ENCODE data around the gene NOTUM.

Gene NOTUM

DNA sequence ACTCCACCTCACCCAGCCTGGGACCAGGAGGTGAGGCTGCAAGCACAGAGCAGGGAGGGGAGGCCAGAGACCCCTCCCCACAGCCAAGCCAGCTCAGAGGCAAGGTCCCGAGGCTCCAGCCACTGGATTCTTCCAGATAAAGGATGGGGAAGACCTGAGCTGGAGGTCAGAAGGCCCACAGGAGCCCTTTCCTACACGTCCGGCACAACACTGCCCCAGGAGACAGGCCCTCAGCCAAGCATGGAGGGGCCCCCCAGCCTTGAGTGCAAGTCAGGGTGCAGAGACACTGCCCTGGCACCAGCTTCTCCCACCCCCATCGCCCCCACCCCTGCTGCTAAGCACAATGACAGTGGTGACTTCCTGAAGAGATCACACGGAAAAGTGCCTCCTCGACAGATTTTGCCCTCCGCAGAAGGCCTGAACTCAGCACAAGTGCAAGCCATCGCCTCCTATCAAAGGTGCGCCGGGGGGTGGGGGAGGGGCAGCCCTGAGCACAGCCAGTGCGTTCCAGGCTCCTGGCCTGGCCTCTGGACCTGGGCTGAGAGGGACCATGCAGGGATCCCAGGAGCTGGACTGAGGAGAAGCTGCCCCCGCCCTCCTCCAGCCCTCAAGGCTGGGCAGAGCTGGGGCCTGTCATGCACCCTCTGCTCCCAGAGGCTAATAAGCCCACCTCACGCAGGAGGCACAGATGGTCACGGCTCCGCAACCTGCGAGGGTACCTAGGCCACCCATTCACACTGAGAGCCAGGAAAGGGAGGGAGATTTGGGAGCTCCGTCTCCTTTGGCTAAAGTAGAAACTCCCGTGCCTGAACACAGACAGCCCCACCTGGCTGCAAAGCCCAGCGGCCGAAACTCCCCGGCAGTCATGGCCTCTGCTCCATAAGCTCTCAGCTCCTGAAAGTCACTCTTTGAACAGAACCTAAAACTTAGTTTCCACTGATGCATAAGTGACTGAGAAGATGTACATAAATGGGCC is 36.1 kb downstream of the NOTUM start:
- H3K9me3 ChIP-seq (ENCODE audit: insufficient read depth, low read length, severe bottlenecking): no peaks in the 10 kb centered on the region
- H4K20me1 ChIP-seq (ENCODE audit: insufficient read depth, low read length): peaks cover 63% of the 10 kb centered on the region
- no peak for TF ChIP-seq EZH2 (IDR thresholded peaks at IDR 0.05; ENCODE audit: borderline replicate concordance, low read depth, low read length, severe bottlenecking)
- TF ChIP-seq, protein P1, sequence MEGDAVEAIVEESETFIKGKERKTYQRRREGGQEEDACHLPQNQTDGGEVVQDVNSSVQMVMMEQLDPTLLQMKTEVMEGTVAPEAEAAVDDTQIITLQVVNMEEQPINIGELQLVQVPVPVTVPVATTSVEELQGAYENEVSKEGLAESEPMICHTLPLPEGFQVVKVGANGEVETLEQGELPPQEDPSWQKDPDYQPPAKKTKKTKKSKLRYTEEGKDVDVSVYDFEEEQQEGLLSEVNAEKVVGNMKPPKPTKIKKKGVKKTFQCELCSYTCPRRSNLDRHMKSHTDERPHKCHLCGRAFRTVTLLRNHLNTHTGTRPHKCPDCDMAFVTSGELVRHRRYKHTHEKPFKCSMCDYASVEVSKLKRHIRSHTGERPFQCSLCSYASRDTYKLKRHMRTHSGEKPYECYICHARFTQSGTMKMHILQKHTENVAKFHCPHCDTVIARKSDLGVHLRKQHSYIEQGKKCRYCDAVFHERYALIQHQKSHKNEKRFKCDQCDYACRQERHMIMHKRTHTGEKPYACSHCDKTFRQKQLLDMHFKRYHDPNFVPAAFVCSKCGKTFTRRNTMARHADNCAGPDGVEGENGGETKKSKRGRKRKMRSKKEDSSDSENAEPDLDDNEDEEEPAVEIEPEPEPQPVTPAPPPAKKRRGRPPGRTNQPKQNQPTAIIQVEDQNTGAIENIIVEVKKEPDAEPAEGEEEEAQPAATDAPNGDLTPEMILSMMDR (IDR thresholded peaks at IDR 0.05; ENCODE audit: borderline replicate concordance, extremely low read depth, low read length, poor library complexity, severe bottlenecking): no peak
- H3K4me3 ChIP-seq (ENCODE audit: low read depth in 1 of 2, low read length in 2 of 2): no peak overlapping the region; a peak in 1 of 4 replicates
- H3K79me2 ChIP-seq (ENCODE audit: insufficient read depth, low read length): peaks cover 76% of the 10 kb centered on the region
- peaks cover 32% of the 10 kb centered on the region for H3K36me3 ChIP-seq (ENCODE audit: insufficient read depth, low read length)
- H3K27me3 ChIP-seq (ENCODE audit: insufficient read depth, low read length, poor library complexity): no peaks in the 10 kb centered on the region
- H3K27ac ChIP-seq (ENCODE audit: low read length): no peak overlapping the region
- H3K9ac ChIP-seq (ENCODE audit: low read depth, low read length): peak overlapping the region; percentile 13; the same call in 1 of the 2 replicates
- peaks cover 47% of the 10 kb centered on the region for H3K4me1 ChIP-seq (ENCODE audit: insufficient read depth, low read length)
- no peak overlapping the region for H2AFZ ChIP-seq (ENCODE audit: low read depth, low read length)
- H3K4me2 ChIP-seq (ENCODE audit: insufficient read depth, low read length): peak overlapping the region; percentile 39
- DNase-seq (no peak), ATAC-seq (ENCODE audit: insufficient read depth, low read depth) (no peak)

DNA sequence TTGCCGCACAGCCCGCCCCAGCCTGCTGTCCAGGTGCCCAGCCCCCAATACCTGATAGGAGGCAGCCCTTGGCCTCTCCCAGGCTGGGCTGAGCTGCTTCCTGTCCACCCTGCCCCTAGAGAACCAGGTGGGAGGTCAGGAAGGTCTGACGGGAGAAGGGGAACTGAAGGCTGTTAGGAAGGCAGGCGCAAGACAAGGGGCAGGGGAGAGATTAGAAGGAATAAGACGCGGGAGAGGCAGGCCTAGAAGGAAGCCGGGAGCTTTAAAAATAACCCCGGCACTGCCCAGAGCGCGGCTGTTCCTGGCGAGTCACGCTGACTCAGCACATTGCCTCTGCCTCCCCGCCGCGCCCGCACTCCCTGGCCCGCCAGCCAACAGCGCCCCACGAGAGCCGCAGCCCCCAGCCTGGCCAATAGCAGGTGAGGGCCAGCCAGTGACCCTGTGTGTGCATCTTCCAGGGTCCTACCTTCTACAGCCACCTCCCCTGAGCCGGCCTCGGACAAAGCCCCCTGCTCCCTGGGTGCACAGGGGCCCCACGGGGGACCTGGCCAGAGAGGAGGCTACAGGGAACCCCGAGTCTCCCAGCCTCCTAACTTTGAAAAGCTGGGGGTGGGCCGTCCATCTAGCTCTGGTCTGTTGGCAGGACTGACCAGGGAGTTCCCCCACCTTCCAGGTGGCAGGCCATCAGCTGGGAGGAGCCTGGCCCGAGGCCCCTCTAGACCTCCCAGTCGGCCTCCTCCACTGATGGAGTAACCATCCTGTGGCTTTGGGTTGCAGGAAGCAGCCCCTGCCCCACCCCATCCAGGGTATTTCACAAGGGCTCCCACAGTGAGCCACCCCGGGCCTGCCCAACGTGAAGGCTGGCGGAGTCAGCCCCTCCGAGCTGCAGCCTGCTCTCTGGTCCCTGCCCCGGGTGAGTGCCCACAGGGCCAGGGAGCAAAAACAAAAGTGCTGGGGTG is 37.4 kb downstream of the NOTUM start:
- no peak for TF ChIP-seq EZH2 (IDR thresholded peaks at IDR 0.05; ENCODE audit: borderline replicate concordance, low read depth, low read length, severe bottlenecking)
- TF ChIP-seq, protein P1 (IDR thresholded peaks at IDR 0.05; ENCODE audit: borderline replicate concordance, extremely low read depth, low read length, poor library complexity, severe bottlenecking): no peak
- Histone ChIP-seq H3K4me3 (ENCODE audit: low read depth in 1 of 2, low read length in 2 of 2) (no peak overlapping the region), H3K4me2 (ENCODE audit: insufficient read depth, low read length) (no peak overlapping the region), H2AFZ (ENCODE audit: low read depth, low read length) (no peak overlapping the region), H3K27me3 (ENCODE audit: insufficient read depth, low read length, poor library complexity) (no peaks in the 10 kb centered on the region), H3K36me3 (ENCODE audit: insufficient read depth, low read length) (peaks cover 42% of the 10 kb centered on the region), H3K79me2 (ENCODE audit: insufficient read depth, low read length) (peaks cover 84% of the 10 kb centered on the region), H3K4me1 (ENCODE audit: insufficient read depth, low read length) (peaks cover 48% of the 10 kb centered on the region), H3K9ac (ENCODE audit: low read depth, low read length) (no peak overlapping the region; the same call in 1 of the 2 replicates), H3K9me3 (ENCODE audit: insufficient read depth, low read length, severe bottlenecking) (no peaks in the 10 kb centered on the region), H4K20me1 (ENCODE audit: insufficient read depth, low read length) (peaks cover 72% of the 10 kb centered on the region), H3K27ac (ENCODE audit: low read length) (no peak overlapping the region)
- no peak for DNase-seq
- ATAC-seq (ENCODE audit: insufficient read depth, low read depth): no peak

DNA sequence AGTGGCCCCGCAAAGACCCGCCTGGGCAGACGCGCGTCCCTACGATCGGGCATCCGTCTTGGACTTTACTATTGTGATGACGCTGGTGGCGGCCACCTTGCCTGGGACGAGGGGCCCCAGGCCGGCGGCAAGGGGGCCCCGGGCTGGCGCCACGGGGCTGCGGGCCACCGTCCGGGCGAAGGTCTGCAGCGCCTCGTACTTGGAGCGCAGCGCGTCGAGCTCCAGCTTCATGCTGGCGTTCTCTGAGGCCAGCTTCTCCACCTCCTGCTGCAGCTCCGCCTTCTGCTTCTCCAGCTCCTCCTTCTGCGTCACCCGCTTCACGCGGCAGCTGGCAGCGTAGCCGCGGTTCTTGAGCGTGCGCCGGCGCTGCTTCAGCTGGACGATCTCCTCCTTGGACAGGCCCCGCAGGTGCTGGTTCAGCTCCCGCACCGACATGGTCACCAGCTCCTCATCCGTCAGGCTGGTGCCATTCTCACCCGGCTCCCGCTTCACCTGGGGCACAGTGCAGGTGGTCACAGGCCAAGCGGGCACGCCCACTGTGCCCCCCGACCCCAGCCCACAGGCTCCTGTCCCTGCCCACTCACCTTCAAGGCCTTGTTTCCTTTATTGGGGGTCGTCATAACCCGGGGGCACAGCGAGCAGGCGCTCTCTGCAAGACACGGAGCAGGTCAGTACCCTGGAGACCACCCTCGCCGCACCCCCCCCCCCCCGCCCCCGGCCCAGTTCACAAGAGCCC is 38.3 kb downstream of the NOTUM start:
- H3K27me3 ChIP-seq (ENCODE audit: insufficient read depth, low read length, poor library complexity): no peaks in the 10 kb centered on the region
- peaks cover 72% of the 10 kb centered on the region for H4K20me1 ChIP-seq (ENCODE audit: insufficient read depth, low read length)
- H3K27ac ChIP-seq (ENCODE audit: low read length): no peak overlapping the region
- H3K4me2 ChIP-seq (ENCODE audit: insufficient read depth, low read length): no peak overlapping the region
- no peak for ATAC-seq (ENCODE audit: insufficient read depth, low read depth)
- H3K4me1 ChIP-seq (ENCODE audit: insufficient read depth, low read length): peaks cover 44% of the 10 kb centered on the region
- no peak overlapping the region for H3K4me3 ChIP-seq (ENCODE audit: low read depth in 1 of 2, low read length in 2 of 2)
- no peak overlapping the region for H2AFZ ChIP-seq (ENCODE audit: low read depth, low read length)
- H3K9ac ChIP-seq (ENCODE audit: low read depth, low read length): no peak overlapping the region
- peaks cover 43% of the 10 kb centered on the region for H3K36me3 ChIP-seq (ENCODE audit: insufficient read depth, low read length)
- no peaks in the 10 kb centered on the region for H3K9me3 ChIP-seq (ENCODE audit: insufficient read depth, low read length, severe bottlenecking)
- DNase-seq: no peak
- H3K79me2 ChIP-seq (ENCODE audit: insufficient read depth, low read length): peaks cover 83% of the 10 kb centered on the region
- TF ChIP-seq, protein P1 (IDR thresholded peaks at IDR 0.05; ENCODE audit: borderline replicate concordance, extremely low read depth, low read length, poor library complexity, severe bottlenecking): no peak
- TF ChIP-seq EZH2 (IDR thresholded peaks at IDR 0.05; ENCODE audit: borderline replicate concordance, low read depth, low read length, severe bottlenecking): no peak

Data from DND-41 (cell line).